ENCODE results near the gene XPR1.

DNA sequence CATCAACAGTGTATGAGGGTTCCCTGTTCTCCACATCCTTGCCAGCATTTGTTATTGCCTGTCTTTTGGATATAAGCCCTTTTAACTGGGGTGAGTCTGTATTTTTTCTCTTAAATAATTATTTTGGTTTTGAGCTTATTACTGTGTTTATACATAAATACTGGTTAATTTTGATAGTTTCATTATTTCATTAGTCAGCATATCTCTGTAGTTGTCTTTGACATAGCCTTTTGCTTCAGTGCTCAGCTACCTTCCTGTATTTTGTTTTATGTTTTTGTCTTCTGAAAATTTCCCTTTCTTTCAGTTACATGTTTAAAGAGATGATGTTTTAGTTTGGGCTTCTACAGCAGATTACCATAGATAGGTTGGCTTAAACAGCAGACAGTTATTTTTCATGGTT, 138.1 kb downstream of the XPR1 start:
- TF ChIP-seq EZH2 (IDR thresholded peaks at IDR 0.05; ENCODE audit: insufficient read depth, poor library complexity, severe bottlenecking): no peak
- no peak for TF ChIP-seq EZH2phosphoT487 (IDR thresholded peaks at IDR 0.05; ENCODE audit: insufficient read depth, low read depth)

Measured in GM23248 (cell line).